ENCODE results near the gene PRR7. TPM values are rescaled to one million over a fixed set of nuclear protein-coding genes. Genes with fewer than 3 reads are reported as not detected.

Gene PRR7
- total RNA-seq, 1 donor from 2014 or later: 18.1 TPM

- DNase-seq (ENCODE audit: low spot score in 2 of 2): peak in 1 of 2 donors; percentile 95
- Histone ChIP-seq H3K9me3 (no peaks in the 10 kb centered on the region), H3K27ac (no peak overlapping the region), H3K36me3 (peaks cover 3 to 5% of the 10 kb centered on the region in 2 donors), H3K27me3 (no peaks in the 10 kb centered on the region), H3K4me1 (peaks cover 4 to 10% of the 10 kb centered on the region in 2 donors), H3K4me3 (no peak overlapping the region)
- peak; percentile 92 to 97 (median 95) for TF ChIP-seq CTCF (IDR thresholded peaks at IDR 0.05)
- intact Hi-C loops (cut with DNase I): loop anchor here (1.0 kb wide), 3 partner anchors 10 to 111 kb away; no protein-coding TSS in a partner anchor
Observed at GRCh38 chr5:177500685-177501522, 54.3 kb downstream of the PRR7 start.

GRCh38 chr5:177501874-177502678, 55.5 kb downstream of the PRR7 start:
- no peak for TF ChIP-seq CTCF (IDR thresholded peaks at IDR 0.05)
- Histone ChIP-seq H3K4me1 (peaks cover 0 to 5% of the 10 kb centered on the region in 2 donors), H3K4me3 (no peak overlapping the region), H3K27me3 (no peaks in the 10 kb centered on the region), H3K9me3 (no peaks in the 10 kb centered on the region), H3K36me3 (peaks cover 0 to 3% of the 10 kb centered on the region in 2 donors), H3K27ac (no peak overlapping the region)
- DNase-seq (ENCODE audit: low spot score in 2 of 2): no peak
- intact Hi-C loops (cut with DNase I): loop anchor here (1.0 kb wide), 3 partner anchors 11 to 112 kb away; no protein-coding TSS in a partner anchor

- H3K4me1 ChIP-seq: peaks cover 0 to 5% of the 10 kb centered on the region in 2 donors
- H3K36me3 ChIP-seq: peaks cover 0 to 3% of the 10 kb centered on the region in 2 donors
- no peaks in the 10 kb centered on the region for H3K27me3 ChIP-seq
- no peak overlapping the region for H3K27ac ChIP-seq
- intact Hi-C loops (cut with DNase I): no loop called here
- DNase-seq (ENCODE audit: low spot score in 2 of 2): no peak
- H3K9me3 ChIP-seq: no peaks in the 10 kb centered on the region
- no peak for TF ChIP-seq CTCF (IDR thresholded peaks at IDR 0.05)
- H3K4me3 ChIP-seq: no peak overlapping the region
Observed at GRCh38 chr5:177502886-177503285, 56.3 kb downstream of the PRR7 start.

GRCh38 chr5:177503351-177504085, 56.9 kb downstream of the PRR7 start:
- intact Hi-C loops (cut with DNase I): no loop called here
- no peak overlapping the region for H3K4me3 ChIP-seq

More at GRCh38 chr5:177503351-177504085, 56.9 kb downstream of the PRR7 start:
- H3K27ac ChIP-seq: no peak overlapping the region
- TF ChIP-seq CTCF (IDR thresholded peaks at IDR 0.05): no peak
- no peaks in the 10 kb centered on the region for H3K4me1 ChIP-seq
- DNase-seq (ENCODE audit: low spot score in 2 of 2): no peak
- H3K36me3 ChIP-seq: peaks cover 0 to 3% of the 10 kb centered on the region in 2 donors
- no peaks in the 10 kb centered on the region for H3K9me3 ChIP-seq
- H3K27me3 ChIP-seq: no peaks in the 10 kb centered on the region
